DMS53 treated with DMSO at 0.1 percent for 48 hours (cell line): ENCODE measurements around the gene NLRP1.

ENCODE experiments used
- DNase-seq: peaks from one replicate; lab custom pipeline; 2025; ENCODE audit not compliant: unreplicated experiment; lab: John Stamatoyannopoulos, UW

The NLRP1 gene

DNA sequence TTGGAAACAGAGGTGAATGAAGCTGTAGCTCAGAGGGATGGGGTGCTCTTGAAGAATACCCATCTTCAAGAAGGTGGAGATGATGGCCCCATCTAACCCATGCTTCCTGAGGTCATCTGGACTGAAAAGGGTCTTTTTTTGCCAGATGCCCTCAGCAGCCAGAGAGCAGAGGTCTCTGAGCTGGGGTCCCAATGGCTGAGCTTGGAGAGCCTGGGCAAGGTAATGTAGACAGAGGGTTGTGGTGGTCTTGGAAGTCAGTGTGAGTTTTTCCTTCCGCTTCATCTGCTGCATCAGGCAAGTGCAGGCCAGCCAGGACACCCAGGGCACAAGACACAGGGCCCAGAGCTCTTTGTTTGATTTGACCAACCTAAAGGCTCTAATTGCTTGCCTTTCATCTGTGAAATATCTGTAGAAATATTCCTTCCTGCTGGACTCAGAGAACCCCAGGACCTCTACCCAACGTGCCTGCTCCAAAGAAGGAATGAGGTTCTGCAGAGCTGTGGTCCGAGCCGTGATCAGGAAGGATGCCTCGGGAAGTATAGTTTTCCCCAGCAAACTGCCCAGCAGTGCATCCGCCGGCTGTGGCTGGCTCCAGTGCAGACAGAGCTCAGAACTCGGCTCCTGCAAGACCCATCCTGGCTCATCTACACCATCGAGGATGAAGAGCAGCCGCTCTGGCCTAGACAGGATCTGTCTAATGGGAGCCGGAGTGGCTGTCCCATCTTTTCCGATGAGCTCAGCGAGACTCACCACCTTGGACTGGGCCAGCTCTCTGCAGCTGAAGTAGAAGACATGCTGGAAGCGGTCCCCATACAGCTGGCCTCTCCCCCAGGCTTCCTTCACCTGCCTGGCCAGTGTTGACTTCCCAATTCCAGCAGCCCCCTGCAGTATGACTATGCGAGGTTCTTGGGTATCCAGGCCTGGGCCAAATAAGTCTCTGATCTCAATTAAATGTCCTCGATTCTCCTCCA is 25.2 kb downstream of the NLRP1 start:
- DNase-seq: no peak

- no peak for DNase-seq
Measured at GRCh38 chr17:5557990-5558389, 26.3 kb downstream of the NLRP1 start.

DNA sequence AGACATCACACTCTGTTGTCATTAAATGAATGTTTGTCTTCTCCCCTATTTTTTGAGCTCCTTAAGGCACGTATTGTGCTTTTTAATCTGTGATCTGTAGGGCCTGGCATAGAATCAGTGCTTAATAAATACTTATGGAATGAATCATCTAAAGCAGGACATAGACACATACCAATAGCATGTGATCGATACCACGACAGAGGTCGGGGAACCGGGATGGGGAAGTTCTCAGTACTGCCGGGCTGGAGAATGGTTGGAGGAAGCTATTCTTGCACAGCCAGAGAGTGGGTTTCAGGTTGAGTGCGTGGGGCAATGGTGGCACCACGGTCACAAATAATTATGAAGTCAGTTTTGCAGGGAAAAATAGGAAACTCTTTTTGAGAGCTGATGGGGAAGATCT is 26.8 kb downstream of the NLRP1 start:
- DNase-seq: no peak

GRCh38 chr17:5555254-5555653 is 29.1 kb downstream of the NLRP1 start:
- no peak for DNase-seq

GRCh38 chr17:5553479-5553878 is 30.8 kb downstream of the NLRP1 start:
- DNase-seq: no peak

- DNase-seq: no peak
Measured at GRCh38 chr17:5552841-5553240, 31.5 kb downstream of the NLRP1 start.

DNA sequence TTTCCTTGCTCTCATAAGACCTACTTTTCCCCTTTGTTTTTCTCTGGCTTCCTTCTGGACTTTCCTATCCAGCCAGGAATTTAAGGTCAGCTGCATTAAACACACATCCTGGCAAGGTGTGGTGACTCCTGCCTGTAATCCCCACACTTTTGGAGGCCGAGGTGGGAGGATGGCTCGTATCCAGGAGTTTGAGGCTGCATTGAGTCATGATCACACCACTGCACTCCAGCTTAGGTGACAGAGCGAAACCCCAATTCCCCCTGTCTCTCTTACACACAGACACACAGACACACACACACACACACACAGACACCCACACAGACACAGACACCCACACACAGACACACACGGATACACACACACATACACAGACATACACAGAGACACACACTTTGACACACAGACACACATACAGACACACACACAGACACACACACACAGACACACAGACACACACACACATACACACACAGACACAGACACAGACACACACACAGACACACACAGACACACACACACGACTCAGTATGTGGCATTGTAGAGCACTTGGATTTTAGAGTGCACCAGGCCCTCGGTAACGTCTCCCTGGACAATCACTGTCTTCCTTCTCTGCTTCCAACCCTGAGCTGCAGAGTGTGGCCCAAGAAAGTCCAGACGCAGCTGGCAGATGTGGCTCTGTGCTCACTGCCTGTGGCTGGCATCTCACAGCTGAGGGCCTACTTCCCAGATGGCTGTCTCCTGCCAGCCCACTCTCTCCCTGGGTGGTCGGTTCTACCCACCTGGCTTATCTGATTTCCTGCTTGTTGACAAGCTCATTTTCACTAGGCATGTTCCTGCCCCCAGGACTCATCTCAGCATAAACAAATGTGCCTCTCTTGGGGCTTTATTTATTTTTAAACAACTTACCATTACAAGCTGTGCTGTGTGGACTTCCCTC is 39.0 kb downstream of the NLRP1 start:
- DNase-seq: no peak

GRCh38 chr17:5544115-5544514 is 40.2 kb downstream of the NLRP1 start:
- no peak for DNase-seq

DNA sequence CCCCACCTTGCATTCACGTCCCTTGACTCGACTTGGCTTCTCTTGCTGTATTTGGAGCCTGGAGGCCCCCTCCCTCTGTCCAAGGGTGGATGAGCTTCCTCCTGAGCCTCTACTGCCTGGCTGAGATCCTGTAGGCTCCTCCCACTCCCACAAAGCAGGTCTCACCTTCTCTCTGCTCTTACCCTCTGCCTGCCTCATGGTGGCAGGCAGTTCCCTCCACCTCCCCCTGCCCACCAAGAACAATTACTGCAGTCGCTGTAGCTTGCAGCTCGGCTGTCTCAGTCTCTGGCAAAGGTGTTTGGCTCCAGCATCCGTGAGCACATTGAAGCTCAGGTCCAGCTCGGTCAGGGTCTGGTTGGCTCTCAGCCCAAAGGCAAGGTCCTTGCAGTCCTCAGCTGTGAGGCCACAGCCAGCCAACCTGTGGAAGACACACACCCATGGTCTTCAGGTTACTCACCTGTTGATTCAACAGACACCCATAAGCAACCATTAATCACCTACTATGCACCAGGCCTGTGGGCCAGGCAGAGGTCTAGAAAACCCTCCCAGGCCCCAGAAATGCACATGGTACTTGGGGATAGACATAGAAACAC is 42.6 kb downstream of the NLRP1 start:
- DNase-seq: no peak

GRCh38 chr17:5540321-5540720 is 44.0 kb downstream of the NLRP1 start:
- no peak for DNase-seq

DNA sequence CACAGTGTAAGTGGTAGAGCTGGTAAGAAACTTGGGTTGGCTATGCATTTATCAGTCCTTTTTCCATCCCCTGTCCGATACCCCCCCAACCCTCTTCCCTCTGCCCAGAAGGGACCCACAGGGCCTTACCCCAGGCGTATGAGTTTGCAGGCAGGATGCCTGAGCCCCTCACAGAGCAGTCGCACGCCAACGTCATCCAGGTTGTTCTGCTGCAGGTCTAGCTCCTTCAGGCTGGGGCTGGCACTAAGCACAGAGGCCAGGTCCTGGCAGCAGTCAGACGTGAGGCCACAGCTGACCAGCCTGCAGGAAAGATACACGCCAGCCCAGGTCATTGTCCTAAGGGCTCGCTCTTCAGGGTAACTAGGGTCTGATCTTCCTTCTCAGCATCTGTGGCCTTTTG is 45.0 kb downstream of the NLRP1 start:
- DNase-seq: no peak

DNA sequence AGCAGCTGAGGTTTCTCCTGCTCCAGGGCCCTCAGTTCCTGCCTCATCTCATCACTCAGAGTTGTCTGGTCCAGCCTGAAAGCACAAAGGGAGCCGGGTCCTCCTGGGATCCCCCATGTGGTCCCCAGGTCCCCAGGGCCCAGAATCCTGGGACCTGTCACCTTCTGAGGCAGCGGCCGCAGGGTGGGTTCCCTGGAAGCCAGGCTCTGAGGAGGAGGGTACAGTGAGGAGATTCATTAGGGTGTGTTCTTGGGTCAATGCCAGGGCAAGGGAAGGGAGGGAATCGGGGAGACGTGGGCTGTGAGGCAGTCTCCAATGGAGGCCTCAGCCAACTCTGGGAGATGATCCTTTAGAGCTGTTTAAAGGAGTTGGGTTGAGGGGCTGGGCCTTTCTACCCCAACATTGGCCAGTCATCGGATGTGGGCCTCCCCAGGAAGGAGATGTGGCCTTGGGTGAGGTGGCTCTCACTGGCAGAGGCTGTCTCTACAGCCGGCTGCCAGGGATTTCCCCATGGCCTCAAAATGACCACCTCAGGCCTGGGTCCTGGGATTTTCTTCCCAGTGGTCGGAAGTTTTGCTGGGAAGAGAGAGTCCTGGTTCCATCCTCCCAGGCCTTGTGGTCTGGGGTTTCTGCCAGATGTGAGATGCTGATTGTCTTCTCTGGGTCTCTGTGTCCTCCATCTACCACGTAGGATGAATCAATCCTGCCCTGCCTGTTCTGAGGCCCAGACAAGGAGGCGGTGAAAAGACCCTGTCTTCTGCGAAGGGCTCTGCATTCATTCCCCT is 47.3 kb downstream of the NLRP1 start:
- no peak for DNase-seq

DNA sequence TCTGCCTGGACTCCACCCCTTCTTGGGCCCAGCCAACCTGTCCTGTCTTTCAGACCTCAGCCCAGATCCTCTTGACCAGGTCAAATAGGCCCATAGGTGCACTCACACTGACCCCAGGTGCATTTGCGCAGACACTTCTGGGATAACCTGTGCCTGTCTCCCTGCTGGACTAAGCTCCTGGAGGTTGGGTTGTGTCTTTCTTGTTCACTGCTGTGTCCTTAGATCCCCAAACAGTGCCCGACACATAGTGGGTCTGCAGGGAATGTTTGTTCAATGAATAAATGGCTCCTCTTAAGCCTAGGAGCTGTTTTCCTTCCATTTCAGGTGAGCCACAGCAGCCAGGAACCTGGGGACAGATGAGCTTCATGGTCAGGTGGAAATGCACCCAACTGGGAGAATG is 48.9 kb downstream of the NLRP1 start:
- no peak for DNase-seq

GRCh38 chr17:5533486-5534315 is 50.6 kb downstream of the NLRP1 start:
- DNase-seq: no peak

DNA sequence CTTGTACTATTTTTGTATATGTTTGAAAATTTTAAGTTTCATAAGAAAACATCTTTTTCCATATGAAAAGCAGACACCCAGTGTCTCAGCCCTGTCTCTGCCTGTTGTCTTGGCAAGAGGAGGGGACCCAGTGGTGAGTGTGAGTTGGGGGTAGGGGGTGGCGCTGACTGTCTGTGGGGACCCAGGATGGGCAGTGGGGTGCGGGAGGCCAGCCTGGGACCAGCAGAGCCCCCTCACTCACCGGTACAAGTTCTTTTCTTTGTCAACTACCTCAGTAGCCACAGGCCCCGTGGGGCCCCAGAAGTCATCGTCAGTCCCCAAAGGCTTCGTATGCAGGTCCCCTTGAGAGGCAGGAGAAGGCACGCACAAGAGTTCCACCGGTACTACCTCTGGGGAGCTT is 51.7 kb downstream of the NLRP1 start:
- no peak for DNase-seq

DNA sequence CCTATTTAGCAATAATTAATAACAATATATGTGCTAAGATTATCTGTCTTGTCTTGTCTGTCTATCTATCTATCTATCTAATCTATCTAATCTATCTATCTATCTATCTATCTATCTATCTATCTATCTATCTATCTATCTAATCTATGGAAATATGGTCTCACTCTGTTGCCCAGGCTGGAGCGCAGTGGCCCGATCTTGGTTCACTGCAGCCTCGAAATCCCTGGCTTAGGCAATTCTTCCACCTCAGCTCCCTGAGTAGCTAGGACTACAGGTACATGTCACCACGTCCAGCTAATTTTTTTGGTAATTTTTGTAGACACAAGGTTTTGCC is 53.3 kb downstream of the NLRP1 start:
- DNase-seq: no peak

- no peak for DNase-seq
Measured at GRCh38 chr17:5530265-5531084, 53.8 kb downstream of the NLRP1 start.

- no peak for DNase-seq
Measured at GRCh38 chr17:5527601-5528250, 56.6 kb downstream of the NLRP1 start.
